ENCODE results near the gene SNRK.

SNRK gene

DNA sequence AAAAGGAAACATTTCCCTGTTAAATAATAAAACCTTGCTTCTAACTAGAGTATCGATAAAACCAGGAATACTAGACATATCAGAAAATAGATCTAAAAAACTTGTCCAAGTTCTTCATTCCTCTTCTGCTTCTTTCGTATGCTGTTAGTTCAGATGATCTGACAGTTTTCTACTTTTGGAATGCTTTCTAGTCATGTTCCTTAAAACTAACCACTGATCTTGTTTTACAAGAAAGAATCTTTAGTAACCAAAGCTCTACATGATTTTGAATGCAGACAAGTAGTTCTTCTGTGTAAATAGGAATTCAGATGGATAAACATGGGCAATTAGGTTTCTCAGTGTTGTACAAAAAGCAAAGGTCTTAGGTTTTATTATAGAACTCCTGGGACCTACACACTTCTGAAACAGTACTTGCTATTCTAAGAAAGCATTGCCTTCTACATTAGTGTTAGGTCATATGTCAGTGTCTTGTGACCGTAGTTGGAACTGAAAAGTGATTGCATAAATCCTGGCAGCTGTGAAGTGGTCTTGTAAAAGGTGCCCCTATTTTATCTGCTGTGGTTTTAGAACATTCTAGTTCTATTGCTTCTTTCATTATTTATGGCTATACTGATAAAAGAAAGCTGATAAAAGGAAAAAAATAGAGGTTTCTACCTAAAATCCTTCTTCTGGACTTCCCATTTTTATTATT is 40.7 kb downstream of the SNRK start:
- no peak overlapping the region for H3K27ac ChIP-seq (ENCODE audit: insufficient read depth, low read depth, low read length, poor library complexity, severe bottlenecking)
- H3K9me3 ChIP-seq (ENCODE audit: control insufficient read depth, low read length): no peaks in the 10 kb centered on the region
- no peaks in the 10 kb centered on the region for H3K36me3 ChIP-seq (ENCODE audit: control insufficient read depth, insufficient read depth, low read length)
- no peaks in the 10 kb centered on the region for H3K4me1 ChIP-seq (ENCODE audit: control insufficient read depth, insufficient read depth, low read length)
- 97% methylated on average over 3 of the region's 3 CpGs for WGBS, 2 experiments
- no peak overlapping the region for H3K4me3 ChIP-seq (ENCODE audit: insufficient read depth, low read depth, low read length)
- H3K27me3 ChIP-seq (ENCODE audit: control insufficient read depth, insufficient read depth, low read length, poor library complexity, severe bottlenecking): no peaks in the 10 kb centered on the region

- H3K27ac ChIP-seq (ENCODE audit: insufficient read depth, low read depth, low read length, poor library complexity, severe bottlenecking): no peak overlapping the region
- H3K9me3 ChIP-seq (ENCODE audit: control insufficient read depth, low read length): no peaks in the 10 kb centered on the region
- H3K4me3 ChIP-seq (ENCODE audit: insufficient read depth, low read depth, low read length): no peak overlapping the region
- H3K4me1 ChIP-seq (ENCODE audit: control insufficient read depth, insufficient read depth, low read length): no peaks in the 10 kb centered on the region
- H3K27me3 ChIP-seq (ENCODE audit: control insufficient read depth, insufficient read depth, low read length, poor library complexity, severe bottlenecking): no peaks in the 10 kb centered on the region
- no peaks in the 10 kb centered on the region for H3K36me3 ChIP-seq (ENCODE audit: control insufficient read depth, insufficient read depth, low read length)
These were observed 41.2 kb downstream of the SNRK start for GRCh38 chr3:43327582-43327979.

- H3K36me3 ChIP-seq (ENCODE audit: control insufficient read depth, insufficient read depth, low read length): no peaks in the 10 kb centered on the region
- H3K4me1 ChIP-seq (ENCODE audit: control insufficient read depth, insufficient read depth, low read length): no peaks in the 10 kb centered on the region
- H3K27ac ChIP-seq (ENCODE audit: insufficient read depth, low read depth, low read length, poor library complexity, severe bottlenecking): no peak overlapping the region
- no peaks in the 10 kb centered on the region for H3K9me3 ChIP-seq (ENCODE audit: control insufficient read depth, low read length)
- H3K4me3 ChIP-seq (ENCODE audit: insufficient read depth, low read depth, low read length): no peak overlapping the region
- H3K27me3 ChIP-seq (ENCODE audit: control insufficient read depth, insufficient read depth, low read length, poor library complexity, severe bottlenecking): no peaks in the 10 kb centered on the region
These were observed 42.3 kb downstream of the SNRK start for GRCh38 chr3:43328653-43329052.

DNA sequence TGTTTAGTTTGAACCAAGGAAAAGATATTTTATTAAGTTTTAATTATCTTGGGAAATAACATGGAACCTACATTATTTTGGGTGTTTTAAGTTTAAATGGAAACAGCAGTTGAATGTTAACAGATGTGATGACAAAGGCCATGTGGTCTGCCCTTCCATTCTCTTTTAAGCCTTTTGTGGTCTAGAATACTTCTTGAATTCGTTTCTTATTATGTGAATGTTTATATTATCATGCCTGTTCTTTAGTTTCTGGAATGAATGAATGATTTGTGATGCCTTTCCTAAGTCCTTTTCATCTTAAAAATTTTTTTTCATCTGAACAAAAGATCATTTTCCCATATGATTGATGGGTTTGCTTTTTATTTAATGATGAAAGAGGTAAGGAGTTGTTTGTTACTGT is 44.6 kb downstream of the SNRK start:
- H3K27ac ChIP-seq (ENCODE audit: insufficient read depth, low read depth, low read length, poor library complexity, severe bottlenecking): no peak overlapping the region
- peaks cover 7% of the 10 kb centered on the region for H3K36me3 ChIP-seq (ENCODE audit: control insufficient read depth, insufficient read depth, low read length)
- H3K27me3 ChIP-seq (ENCODE audit: control insufficient read depth, insufficient read depth, low read length, poor library complexity, severe bottlenecking): no peaks in the 10 kb centered on the region
- WGBS, 2 experiments: 88% methylated on average over 1 of the region's 1 CpG; no CpG with 5 or more reads in 1 of the 2 experiments
- H3K9me3 ChIP-seq (ENCODE audit: control insufficient read depth, low read length): no peaks in the 10 kb centered on the region
- no peak overlapping the region for H3K4me3 ChIP-seq (ENCODE audit: insufficient read depth, low read depth, low read length)
- H3K4me1 ChIP-seq (ENCODE audit: control insufficient read depth, insufficient read depth, low read length): no peaks in the 10 kb centered on the region

GRCh38 chr3:43331381-43331780 is 45.0 kb downstream of the SNRK start:
- H3K4me1 ChIP-seq (ENCODE audit: control insufficient read depth, insufficient read depth, low read length): no peaks in the 10 kb centered on the region
- H3K36me3 ChIP-seq (ENCODE audit: control insufficient read depth, insufficient read depth, low read length): peaks cover 10% of the 10 kb centered on the region
- no peak overlapping the region for H3K4me3 ChIP-seq (ENCODE audit: insufficient read depth, low read depth, low read length)
- no peaks in the 10 kb centered on the region for H3K27me3 ChIP-seq (ENCODE audit: control insufficient read depth, insufficient read depth, low read length, poor library complexity, severe bottlenecking)
- WGBS, 2 experiments: 92% methylated on average over 4 of the region's 4 CpGs
- no peak overlapping the region for H3K27ac ChIP-seq (ENCODE audit: insufficient read depth, low read depth, low read length, poor library complexity, severe bottlenecking)
- H3K9me3 ChIP-seq (ENCODE audit: control insufficient read depth, low read length): no peaks in the 10 kb centered on the region

DNA sequence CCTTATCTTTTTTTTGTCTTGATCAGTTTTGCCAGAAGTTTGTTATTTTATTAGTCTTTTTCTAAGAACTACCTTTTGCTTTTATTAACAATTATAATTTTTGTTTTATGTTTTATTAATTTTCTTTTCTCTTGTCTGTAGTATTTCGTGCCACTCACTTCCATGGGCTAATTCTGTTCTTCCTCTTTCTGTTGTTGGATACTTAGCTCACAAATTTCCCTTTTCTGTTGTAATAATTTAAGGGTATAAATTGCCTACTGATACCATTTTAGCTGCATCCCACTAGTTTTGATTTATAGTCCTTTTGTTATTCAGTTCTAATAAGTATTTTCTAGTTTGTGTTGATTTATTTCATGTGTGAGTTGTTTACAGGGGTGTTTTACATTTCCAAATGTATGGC is 48.6 kb downstream of the SNRK start:
- peaks cover 13% of the 10 kb centered on the region for H3K9me3 ChIP-seq (ENCODE audit: control insufficient read depth, low read length)
- no peak overlapping the region for H3K4me3 ChIP-seq (ENCODE audit: insufficient read depth, low read depth, low read length)
- H3K27ac ChIP-seq (ENCODE audit: insufficient read depth, low read depth, low read length, poor library complexity, severe bottlenecking): no peak overlapping the region
- H3K36me3 ChIP-seq (ENCODE audit: control insufficient read depth, insufficient read depth, low read length): peaks cover 26% of the 10 kb centered on the region
- H3K27me3 ChIP-seq (ENCODE audit: control insufficient read depth, insufficient read depth, low read length, poor library complexity, severe bottlenecking): no peaks in the 10 kb centered on the region
- WGBS, 2 experiments: 100% methylated on average over 1 of the region's 1 CpG; no CpG with 5 or more reads in 1 of the 2 experiments
- no peaks in the 10 kb centered on the region for H3K4me1 ChIP-seq (ENCODE audit: control insufficient read depth, insufficient read depth, low read length)

DNA sequence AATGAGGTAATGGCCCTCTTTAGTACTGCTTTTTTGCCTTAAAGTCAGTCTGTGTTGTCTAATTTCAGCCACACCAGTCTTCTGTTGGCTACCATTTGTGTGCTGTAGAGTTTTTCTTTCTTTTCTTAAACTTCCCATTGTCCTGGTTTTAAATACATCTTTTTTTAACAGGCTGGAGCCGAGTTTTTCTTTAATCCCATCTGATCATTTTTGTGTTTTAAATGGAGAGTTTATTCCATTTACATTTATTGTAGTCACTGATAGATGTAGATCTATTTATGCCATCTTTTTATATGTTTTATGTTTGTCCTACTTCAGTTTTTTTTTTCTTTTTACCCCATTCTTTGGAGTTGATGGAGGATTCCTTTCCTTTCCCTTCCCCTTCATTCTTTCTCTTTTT is 49.5 kb downstream of the SNRK start:
- WGBS, 2 experiments: no CpG with 5 or more reads among the region's 1 CpG

GRCh38 chr3:43338295-43338694 is 52.0 kb downstream of the SNRK start:
- WGBS, 2 experiments: 100% methylated on average over 1 of the region's 2 CpGs
- peaks cover 13% of the 10 kb centered on the region for H3K9me3 ChIP-seq (ENCODE audit: control insufficient read depth, low read length)
- no peaks in the 10 kb centered on the region for H3K27me3 ChIP-seq (ENCODE audit: control insufficient read depth, insufficient read depth, low read length, poor library complexity, severe bottlenecking)
- no peaks in the 10 kb centered on the region for H3K4me1 ChIP-seq (ENCODE audit: control insufficient read depth, insufficient read depth, low read length)
- H3K36me3 ChIP-seq (ENCODE audit: control insufficient read depth, insufficient read depth, low read length): peaks cover 26% of the 10 kb centered on the region
- no peak overlapping the region for H3K27ac ChIP-seq (ENCODE audit: insufficient read depth, low read depth, low read length, poor library complexity, severe bottlenecking)
- no peak overlapping the region for H3K4me3 ChIP-seq (ENCODE audit: insufficient read depth, low read depth, low read length)

More for the DNA sequence above, 49.5 kb downstream of the SNRK start:
- no peaks in the 10 kb centered on the region for H3K4me1 ChIP-seq (ENCODE audit: control insufficient read depth, insufficient read depth, low read length)
- H3K27me3 ChIP-seq (ENCODE audit: control insufficient read depth, insufficient read depth, low read length, poor library complexity, severe bottlenecking): no peaks in the 10 kb centered on the region
- H3K9me3 ChIP-seq (ENCODE audit: control insufficient read depth, low read length): peaks cover 13% of the 10 kb centered on the region
- H3K36me3 ChIP-seq (ENCODE audit: control insufficient read depth, insufficient read depth, low read length): peaks cover 26% of the 10 kb centered on the region
- H3K27ac ChIP-seq (ENCODE audit: insufficient read depth, low read depth, low read length, poor library complexity, severe bottlenecking): no peak overlapping the region
- no peak overlapping the region for H3K4me3 ChIP-seq (ENCODE audit: insufficient read depth, low read depth, low read length)

DNA sequence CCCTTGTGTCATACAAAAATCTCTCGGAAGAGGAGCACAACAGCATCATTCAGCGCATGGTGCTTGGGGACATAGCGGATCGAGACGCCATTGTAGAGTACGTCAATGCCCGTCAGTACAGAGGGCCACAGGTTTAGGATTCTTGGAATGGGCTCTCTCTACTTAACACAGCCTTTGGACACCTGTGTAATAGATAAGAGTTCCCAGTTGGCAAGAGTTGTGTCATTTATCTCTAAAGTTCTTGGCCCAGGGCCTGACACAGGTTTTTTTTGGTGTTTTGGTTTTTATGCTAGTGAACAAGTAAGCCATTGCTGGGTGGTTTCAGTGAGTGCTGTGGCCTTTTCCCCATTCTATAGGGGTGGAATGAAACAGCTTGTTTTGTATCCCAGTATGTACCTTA is 54.1 kb downstream of the SNRK start:
- peaks cover 13% of the 10 kb centered on the region for H3K9me3 ChIP-seq (ENCODE audit: control insufficient read depth, low read length)
- 95 to 96% methylated on average over 7 of the region's 7 CpGs for WGBS, 2 experiments
- peaks cover 23% of the 10 kb centered on the region for H3K36me3 ChIP-seq (ENCODE audit: control insufficient read depth, insufficient read depth, low read length)
- no peak overlapping the region for H3K4me3 ChIP-seq (ENCODE audit: insufficient read depth, low read depth, low read length)
- H3K4me1 ChIP-seq (ENCODE audit: control insufficient read depth, insufficient read depth, low read length): no peaks in the 10 kb centered on the region
- H3K27me3 ChIP-seq (ENCODE audit: control insufficient read depth, insufficient read depth, low read length, poor library complexity, severe bottlenecking): no peaks in the 10 kb centered on the region
- no peak overlapping the region for H3K27ac ChIP-seq (ENCODE audit: insufficient read depth, low read depth, low read length, poor library complexity, severe bottlenecking)

- H3K4me3 ChIP-seq (ENCODE audit: insufficient read depth, low read depth, low read length): no peak overlapping the region
- H3K27ac ChIP-seq (ENCODE audit: insufficient read depth, low read depth, low read length, poor library complexity, severe bottlenecking): no peak overlapping the region
- H3K36me3 ChIP-seq (ENCODE audit: control insufficient read depth, insufficient read depth, low read length): peaks cover 16% of the 10 kb centered on the region
- no peaks in the 10 kb centered on the region for H3K27me3 ChIP-seq (ENCODE audit: control insufficient read depth, insufficient read depth, low read length, poor library complexity, severe bottlenecking)
- H3K9me3 ChIP-seq (ENCODE audit: control insufficient read depth, low read length): peaks cover 13% of the 10 kb centered on the region
- no peaks in the 10 kb centered on the region for H3K4me1 ChIP-seq (ENCODE audit: control insufficient read depth, insufficient read depth, low read length)
- whole genome bisulfite sequencing, 2 experiments: 75 to 93% methylated on average over 1 of the region's 2 CpGs
These were observed 55.4 kb downstream of the SNRK start for GRCh38 chr3:43341788-43342187.

- Histone ChIP-seq H3K9me3 (ENCODE audit: control insufficient read depth, low read length) (peaks cover 3% of the 10 kb centered on the region), H3K27me3 (ENCODE audit: control insufficient read depth, insufficient read depth, low read length, poor library complexity, severe bottlenecking) (no peaks in the 10 kb centered on the region), H3K27ac (ENCODE audit: insufficient read depth, low read depth, low read length, poor library complexity, severe bottlenecking) (no peak overlapping the region), H3K4me1 (ENCODE audit: control insufficient read depth, insufficient read depth, low read length) (no peaks in the 10 kb centered on the region), H3K4me3 (ENCODE audit: insufficient read depth, low read depth, low read length) (no peak overlapping the region), H3K36me3 (ENCODE audit: control insufficient read depth, insufficient read depth, low read length) (peaks cover 11% of the 10 kb centered on the region)
- 89 to 92% methylated on average over 4 of the region's 4 CpGs for whole genome bisulfite sequencing, 2 experiments
These were observed 56.8 kb downstream of the SNRK start for GRCh38 chr3:43343185-43343584.
